RWPE2 (cell line): ENCODE measurements around the gene PHC3.

Experiments used
- ATAC-seq: fragments of 200-7000 bp; cut with Tn5 transposase; 3 replicates; pipeline ENCODE4 v1.9.1; 2021; ENCODE audit warnings: low read depth
- DNase-seq: peaks from one replicate; pipeline ENCODE4 v3.0.0-alpha.2; 2020; ENCODE audit warnings: low spot score
- H3K27ac ChIP-seq: fragments of 450-650 bp; 2 replicates; pipeline ENCODE4 v1.5.1; 2017; ENCODE audit warnings: mild to moderate bottlenecking; ENCODE audit not compliant: poor library complexity, severe bottlenecking
- H3K27me3 ChIP-seq: fragments of 250-450 bp; sonication (Bioruptor Pico); 2 replicates; pipeline ENCODE4 v1.5.1; 2021; ENCODE audit warnings: mild to moderate bottlenecking, moderate library complexity; ENCODE audit not compliant: insufficient read depth, poor library complexity, severe bottlenecking
- H3K36me3 ChIP-seq: fragments of 250-450 bp; sonication (Bioruptor Pico); 2 replicates; pipeline ENCODE4 v1.5.1; 2020; ENCODE audit warnings: low read depth, mild to moderate bottlenecking, moderate library complexity
- H3K4me1 ChIP-seq: fragments of 250-450 bp; sonication (Bioruptor Pico); 2 replicates; pipeline ENCODE4 v1.5.1; 2021; ENCODE audit warnings: mild to moderate bottlenecking, moderate library complexity; ENCODE audit not compliant: insufficient read depth, poor library complexity, severe bottlenecking
- H3K4me3 ChIP-seq: fragments of 250-450 bp; sonication (Bioruptor Pico); 2 replicates; pipeline ENCODE4 v1.5.1; 2021; ENCODE audit warnings: mild to moderate bottlenecking, moderate library complexity; ENCODE audit not compliant: severe bottlenecking
- H3K9me3 ChIP-seq: fragments of 250-450 bp; sonication (Bioruptor Pico); 2 replicates; pipeline ENCODE4 v1.5.1; 2021; ENCODE audit warnings: mild to moderate bottlenecking, moderate library complexity; ENCODE audit not compliant: severe bottlenecking
- TF ChIP-seq, protein P1 (sequence below): fragments of 450-650 bp; IDR thresholded peaks from one replicate; pipeline ENCODE4 v1.5.1; 2017; ENCODE audit warnings: mild to moderate bottlenecking, moderate library complexity; ENCODE audit not compliant: poor library complexity, severe bottlenecking

Gene PHC3, protein sequence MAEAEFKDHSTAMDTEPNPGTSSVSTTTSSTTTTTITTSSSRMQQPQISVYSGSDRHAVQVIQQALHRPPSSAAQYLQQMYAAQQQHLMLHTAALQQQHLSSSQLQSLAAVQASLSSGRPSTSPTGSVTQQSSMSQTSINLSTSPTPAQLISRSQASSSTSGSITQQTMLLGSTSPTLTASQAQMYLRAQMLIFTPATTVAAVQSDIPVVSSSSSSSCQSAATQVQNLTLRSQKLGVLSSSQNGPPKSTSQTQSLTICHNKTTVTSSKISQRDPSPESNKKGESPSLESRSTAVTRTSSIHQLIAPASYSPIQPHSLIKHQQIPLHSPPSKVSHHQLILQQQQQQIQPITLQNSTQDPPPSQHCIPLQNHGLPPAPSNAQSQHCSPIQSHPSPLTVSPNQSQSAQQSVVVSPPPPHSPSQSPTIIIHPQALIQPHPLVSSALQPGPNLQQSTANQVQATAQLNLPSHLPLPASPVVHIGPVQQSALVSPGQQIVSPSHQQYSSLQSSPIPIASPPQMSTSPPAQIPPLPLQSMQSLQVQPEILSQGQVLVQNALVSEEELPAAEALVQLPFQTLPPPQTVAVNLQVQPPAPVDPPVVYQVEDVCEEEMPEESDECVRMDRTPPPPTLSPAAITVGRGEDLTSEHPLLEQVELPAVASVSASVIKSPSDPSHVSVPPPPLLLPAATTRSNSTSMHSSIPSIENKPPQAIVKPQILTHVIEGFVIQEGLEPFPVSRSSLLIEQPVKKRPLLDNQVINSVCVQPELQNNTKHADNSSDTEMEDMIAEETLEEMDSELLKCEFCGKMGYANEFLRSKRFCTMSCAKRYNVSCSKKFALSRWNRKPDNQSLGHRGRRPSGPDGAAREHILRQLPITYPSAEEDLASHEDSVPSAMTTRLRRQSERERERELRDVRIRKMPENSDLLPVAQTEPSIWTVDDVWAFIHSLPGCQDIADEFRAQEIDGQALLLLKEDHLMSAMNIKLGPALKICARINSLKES

GRCh38 chr3:170180908-170181885 is at the start of gene PHC3:
Gene PHC3, minus strand, starts transcription at chr3:170181733. Its CDS starts 18 bp downstream, at chr3:170181715.
- Histone ChIP-seq H3K4me1 (peaks cover 3% of the 10 kb centered on the region), H3K27ac (peak within 1 kb of the TSS; percentile 61), H3K4me3 (peak within 1 kb of the TSS; percentile 92), H3K36me3 (peaks cover 34% of the 10 kb centered on the region), H3K9me3 (no peaks in the 10 kb centered on the region), H3K27me3 (no peaks in the 10 kb centered on the region)
- ATAC-seq (peak; percentile 77), DNase-seq (peak; percentile 85)
- TF ChIP-seq, protein P1, sequence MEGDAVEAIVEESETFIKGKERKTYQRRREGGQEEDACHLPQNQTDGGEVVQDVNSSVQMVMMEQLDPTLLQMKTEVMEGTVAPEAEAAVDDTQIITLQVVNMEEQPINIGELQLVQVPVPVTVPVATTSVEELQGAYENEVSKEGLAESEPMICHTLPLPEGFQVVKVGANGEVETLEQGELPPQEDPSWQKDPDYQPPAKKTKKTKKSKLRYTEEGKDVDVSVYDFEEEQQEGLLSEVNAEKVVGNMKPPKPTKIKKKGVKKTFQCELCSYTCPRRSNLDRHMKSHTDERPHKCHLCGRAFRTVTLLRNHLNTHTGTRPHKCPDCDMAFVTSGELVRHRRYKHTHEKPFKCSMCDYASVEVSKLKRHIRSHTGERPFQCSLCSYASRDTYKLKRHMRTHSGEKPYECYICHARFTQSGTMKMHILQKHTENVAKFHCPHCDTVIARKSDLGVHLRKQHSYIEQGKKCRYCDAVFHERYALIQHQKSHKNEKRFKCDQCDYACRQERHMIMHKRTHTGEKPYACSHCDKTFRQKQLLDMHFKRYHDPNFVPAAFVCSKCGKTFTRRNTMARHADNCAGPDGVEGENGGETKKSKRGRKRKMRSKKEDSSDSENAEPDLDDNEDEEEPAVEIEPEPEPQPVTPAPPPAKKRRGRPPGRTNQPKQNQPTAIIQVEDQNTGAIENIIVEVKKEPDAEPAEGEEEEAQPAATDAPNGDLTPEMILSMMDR, result no peak

DNA sequence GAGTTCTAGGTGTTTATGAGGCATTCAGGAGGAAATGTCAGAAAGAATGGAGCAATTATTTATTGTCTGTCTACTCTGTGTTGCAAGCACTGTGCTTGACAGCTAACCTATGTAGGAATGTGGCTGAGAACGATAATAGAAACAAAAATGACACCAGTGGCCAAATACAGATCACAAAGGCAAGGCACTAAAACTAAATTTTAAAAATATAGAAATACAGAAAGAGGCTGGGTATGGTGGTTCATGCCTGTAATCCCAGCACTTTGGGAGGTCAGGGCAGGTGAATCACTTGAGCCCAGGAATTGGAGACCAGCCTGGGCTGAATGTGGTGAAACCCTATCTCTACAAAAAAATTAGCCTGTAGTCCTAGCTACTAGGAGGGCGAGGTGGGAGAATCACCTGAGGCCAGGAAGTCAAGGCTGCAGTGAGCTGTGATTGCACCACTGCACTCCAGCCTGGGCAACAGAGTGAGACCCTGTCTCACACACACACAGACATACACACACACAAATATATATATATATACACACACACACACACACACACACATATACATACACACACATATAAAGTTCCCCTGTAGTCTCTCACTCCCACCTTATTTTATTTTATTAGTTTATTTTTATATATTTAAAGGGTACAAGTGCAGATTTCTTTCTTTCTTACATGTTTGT is 46.7 kb upstream of the PHC3 start:
- peaks cover 56% of the 10 kb centered on the region for H3K4me1 ChIP-seq
- peak; percentile 65 for DNase-seq
- peak overlapping the region; percentile 89 for H3K27ac ChIP-seq
- no peaks in the 10 kb centered on the region for H3K27me3 ChIP-seq
- H3K9me3 ChIP-seq, result no peaks in the 10 kb centered on the region
- TF ChIP-seq, protein P1, result no peak
- H3K4me3 ChIP-seq, result no peak overlapping the region
- peak; percentile 86 for ATAC-seq
- no peaks in the 10 kb centered on the region for H3K36me3 ChIP-seq

- DNase-seq (no peak), ATAC-seq (no peak)
- Histone ChIP-seq H3K36me3 (no peaks in the 10 kb centered on the region), H3K4me3 (no peak overlapping the region), H3K27ac (peak overlapping the region; percentile 89), H3K9me3 (no peaks in the 10 kb centered on the region), H3K27me3 (no peaks in the 10 kb centered on the region), H3K4me1 (peaks cover 53% of the 10 kb centered on the region)
- TF ChIP-seq, protein P1, result no peak
Observed at GRCh38 chr3:170226426-170226960, 45.0 kb upstream of the PHC3 start.

DNA sequence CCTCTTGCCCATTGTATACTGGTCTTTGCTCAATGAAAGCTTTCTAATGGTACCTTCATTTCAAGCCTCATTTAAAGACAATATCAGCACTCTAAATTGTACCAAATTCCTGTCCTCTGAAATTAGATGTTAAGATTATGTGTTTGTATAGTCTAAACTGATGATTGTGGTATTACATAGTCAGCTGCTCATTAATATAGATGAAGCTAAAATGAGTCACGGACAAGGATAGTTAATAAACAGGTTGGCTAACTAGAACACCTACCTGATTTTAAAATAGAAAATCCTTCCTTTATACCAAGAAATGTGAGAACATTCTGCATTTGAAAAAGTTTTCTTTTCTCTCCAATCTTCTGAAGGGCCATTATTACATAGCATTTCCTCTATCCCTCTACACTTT is 43.6 kb upstream of the PHC3 start:
- TF ChIP-seq, protein P1, result no peak
- H3K4me3 ChIP-seq, result no peak overlapping the region
- no peaks in the 10 kb centered on the region for H3K9me3 ChIP-seq
- peak overlapping the region; percentile 89 for H3K27ac ChIP-seq
- ATAC-seq, result no peak
- peaks cover 56% of the 10 kb centered on the region for H3K4me1 ChIP-seq
- no peaks in the 10 kb centered on the region for H3K36me3 ChIP-seq
- no peak for DNase-seq
- no peaks in the 10 kb centered on the region for H3K27me3 ChIP-seq
